HepG2 (cell line): ENCODE measurements around the gene GPR61. TPM values are rescaled to one million over a fixed set of nuclear protein-coding genes. Genes with fewer than 3 reads are reported as not detected.

Experiments used
- ATAC-seq: fragments of 200-7000 bp; cut with Tn5 transposase; 3 replicates; pipeline ENCODE4 v1.9.1; 2020; ENCODE audit warnings: mild to moderate bottlenecking, moderate library complexity
- BruUV-seq: library from RNA; stranded (reverse); fragments of 400-500 nt; replicated peaks from 2 replicates; lab custom pipeline; 2021; lab: Mats Ljungman, UMichigan
- CTCF ChIA-PET: fragments of 300-600 bp; formaldehyde crosslinking; extraction: SDS; loops from one replicate; lab custom pipeline; 2021; ENCODE audit warnings: low total read pairs, inconsistent platforms, low intra/inter-chr PET ratio; lab: Yijun Ruan, JAX
- POLR2A ChIA-PET: fragments of 350-600 bp; sonication (Branson Sonifier 250); formaldehyde crosslinking; loops from one replicate; lab custom pipeline; 2020; ENCODE audit warnings: antibody characterized with exemption, inconsistent platforms; lab: Yijun Ruan, JAX
- DNase-seq: peaks from one replicate; pipeline ENCODE4 v3.0.0-alpha.2; 2015; ENCODE audit warnings: low spot score
- FAIRE-seq: peaks from 3 replicates; lab custom pipeline; 2011; peaks lifted over from hg19 to GRCh38; lab: Jason Lieb, UNC
- H2AFZ ChIP-seq: one replicate; pipeline ENCODE4 v1.6.1; 2011; ENCODE audit warnings: low read length, inconsistent platforms
- H3K27ac ChIP-seq: fragments of 300-600 bp; 3 replicates; pipeline ENCODE4 v1.8.0; 2011; ENCODE audit warnings: mixed run types, mild to moderate bottlenecking, mixed read lengths, low read length, inconsistent platforms; ENCODE audit not compliant: insufficient read depth; ENCODE audit errors: extremely low read length
- H3K27me3 ChIP-seq, 2 experiments: fragments of 200-600 bp in 1 of 2; 2 replicates in 1 of 2; 3 replicates in 1 of 2; pipeline versions ENCODE4 v1.6.0 to v1.8.0; 2011; ENCODE audit warnings: low read length in 2 of 2, mild to moderate bottlenecking in 2 of 2, moderate library complexity in 2 of 2, inconsistent platforms in 1 of 2; ENCODE audit not compliant: insufficient read depth in 2 of 2, control insufficient read depth in 1 of 2
- H3K36me3 ChIP-seq, 2 experiments: fragments of 200-600 bp in 1 of 2; replicated peaks in 1 of 2; 2 replicates in 1 of 2; 3 replicates in 1 of 2; pipeline versions ENCODE4 v1.5.1 to v1.8.0; 2011; ENCODE audit warnings: low read length in 2 of 2, inconsistent platforms in 1 of 2; ENCODE audit not compliant: insufficient read depth in 2 of 2, control insufficient read depth in 1 of 2
- H3K4me1 ChIP-seq: 2 replicates; pipeline ENCODE4 v1.5.1; 2012; ENCODE audit warnings: low read length, inconsistent platforms; ENCODE audit not compliant: insufficient read depth
- H3K4me2 ChIP-seq: 2 replicates; pipeline ENCODE4 v1.6.0; 2011; ENCODE audit warnings: low read depth, low read length, inconsistent platforms
- H3K4me3 ChIP-seq, 3 experiments: fragments of 200-600 bp in 1 of 3; sonication (generic), shearing (Covaris generic) in 1 of 3; replicated peaks in 1 of 3; 2 replicates each; pipeline ENCODE4 v1.5.1; 2011 to 2016; ENCODE audit warnings: low read length in 3 of 3, inconsistent platforms in 2 of 3, low read depth in 2 of 3, mild to moderate bottlenecking in 2 of 3, control low read depth in 1 of 3, mixed read lengths in 1 of 3; ENCODE audit not compliant: insufficient read depth in 1 of 3
- H3K79me2 ChIP-seq: one replicate; pipeline ENCODE4 v1.6.1; 2011; ENCODE audit warnings: low read length, inconsistent platforms; ENCODE audit not compliant: insufficient read depth
- H3K9ac ChIP-seq: 2 replicates; pipeline ENCODE4 v1.6.0; 2011; ENCODE audit warnings: mild to moderate bottlenecking, low read depth, low read length, inconsistent platforms; ENCODE audit not compliant: insufficient read depth
- H3K9me3 ChIP-seq: 2 replicates; pipeline ENCODE4 v1.5.1; 2012; ENCODE audit warnings: mild to moderate bottlenecking, low read length
- H4K20me1 ChIP-seq: 2 replicates; pipeline ENCODE4 v1.6.0; 2011; ENCODE audit warnings: inconsistent platforms, mild to moderate bottlenecking, low read length, moderate library complexity; ENCODE audit not compliant: insufficient read depth
- ATF1 ChIP-seq: IDR thresholded peaks from 2 replicates; pipeline ENCODE4 v1.6.1; 2016; ENCODE audit warnings: mild to moderate bottlenecking, control low read depth
- ETV5 ChIP-seq: IDR thresholded peaks from 2 replicates; pipeline ENCODE4 v1.6.1; 2018; ENCODE audit warnings: missing biosample characterization, missing genetic modification reagents, inconsistent platforms, borderline replicate concordance
- HOXA7 ChIP-seq: sonication (generic); formaldehyde crosslinking; IDR thresholded peaks from 2 replicates; pipeline ENCODE4 v1.8.1; 2022; ENCODE audit warnings: mild to moderate bottlenecking, missing genetic modification reagents, moderate library complexity
- MLLT10 ChIP-seq: sonication (generic); formaldehyde crosslinking; IDR thresholded peaks from 2 replicates; pipeline ENCODE4 v1.4.0; 2020; ENCODE audit warnings: missing genetic modification reagents
- PRMT3 ChIP-seq: sonication (generic); formaldehyde crosslinking; IDR thresholded peaks from 2 replicates; pipeline ENCODE4 v1.8.1; 2022; ENCODE audit warnings: low read depth, mild to moderate bottlenecking, moderate library complexity, missing genetic modification reagents, borderline replicate concordance
- RBM39 ChIP-seq: fragments of 200-400 bp; formaldehyde crosslinking; IDR thresholded peaks from one replicate; pipeline ENCODE4 v1.6.1; 2018; ENCODE audit warnings: antibody characterized with exemption, mild to moderate bottlenecking, low read depth, low read length; ENCODE audit not compliant: poor library complexity, severe bottlenecking
- SIX1 ChIP-seq: sonication (generic); formaldehyde crosslinking; IDR thresholded peaks from 2 replicates; pipeline ENCODE4 v1.4.0; 2020; ENCODE audit warnings: missing genetic modification reagents, borderline replicate concordance
- ZNF121 ChIP-seq: sonication (generic); formaldehyde crosslinking; IDR thresholded peaks from 2 replicates; pipeline ENCODE4 v1.5.0; 2020; ENCODE audit warnings: mild to moderate bottlenecking, missing genetic modification reagents
- ZNF605 ChIP-seq: sonication (generic); formaldehyde crosslinking; IDR thresholded peaks from 2 replicates; pipeline ENCODE4 v1.8.0; 2022; ENCODE audit warnings: mild to moderate bottlenecking, missing genetic modification reagents
- ZNF607 ChIP-seq: sonication (generic); formaldehyde crosslinking; IDR thresholded peaks from 2 replicates; pipeline ENCODE4 v1.5.1; 2020; ENCODE audit warnings: missing genetic modification reagents, mild to moderate bottlenecking, borderline replicate concordance
- ZNF782 ChIP-seq: sonication (generic); formaldehyde crosslinking; IDR thresholded peaks from 2 replicates; pipeline ENCODE4 v1.4.0; 2020; ENCODE audit warnings: missing genetic modification reagents, mild to moderate bottlenecking, borderline replicate concordance
- WGBS: methylation state at CpG from one replicate; pipeline ENCODE4 v1.1.6; 2017; ENCODE audit warnings: low lambda C conversion rate; 5-methylcytosine and 5-hydroxymethylcytosine counted together
- in situ Hi-C: cut with HindIII; loops from 2 replicates; pipeline ENCODE4 v1.10.0; 2017; ENCODE audit warnings: low pct_unique_long_range_greater_than_20kb; ENCODE audit not compliant: extremely low pct_ligation_motif_present
- intact Hi-C: fragments of 100-400 bp; cut with micrococcal nuclease; formaldehyde crosslinking; loops from one replicate; pipeline ENCODE4 v1.10.0; 2022; ENCODE audit not compliant: unreplicated experiment
- polyA plus RNA-seq, 8 experiments: library from polyadenylated mRNA; depleted of rRNA in 3 of 8; stranded (reverse) in 7 of 8; unstranded in 1 of 8; fragments of >200 nt; fragmentation: Illumina TruSeq in 4 of 8; extraction: Trizol in 4 of 8; gene quantifications; 2 replicates each; pipeline versions ENCODE4 v1.2.1 to v1.2.3, GENCODE V29; 2011 to 2016; ENCODE audit warnings: low read depth in 4 of 8, missing spikeins in 1 of 8, mixed read lengths in 1 of 8; ENCODE audit not compliant: insufficient read depth in 1 of 8
- total RNA-seq, 5 experiments: library from RNA; depleted of rRNA; stranded (reverse); fragments of >200 nt; fragmentation: Illumina TruSeq; extraction: Trizol; gene quantifications; 2 replicates each; pipeline ENCODE4 v1.2.3, GENCODE V29; 2016; ENCODE audit warnings: low read depth in 1 of 5
- TF ChIP-seq, protein P1 (sequence below): conservative IDR thresholded peaks from 2 replicates; pipeline ENCODE4 v1.6.1; 2018; ENCODE audit warnings: missing genetic modification reagents

Gene GPR61
- total and polyA plus RNA-seq, 2 of the 13 experiments (the other 11 are each of a cell fraction or from before 2014, with no cell fraction given) = not detected

DNA sequence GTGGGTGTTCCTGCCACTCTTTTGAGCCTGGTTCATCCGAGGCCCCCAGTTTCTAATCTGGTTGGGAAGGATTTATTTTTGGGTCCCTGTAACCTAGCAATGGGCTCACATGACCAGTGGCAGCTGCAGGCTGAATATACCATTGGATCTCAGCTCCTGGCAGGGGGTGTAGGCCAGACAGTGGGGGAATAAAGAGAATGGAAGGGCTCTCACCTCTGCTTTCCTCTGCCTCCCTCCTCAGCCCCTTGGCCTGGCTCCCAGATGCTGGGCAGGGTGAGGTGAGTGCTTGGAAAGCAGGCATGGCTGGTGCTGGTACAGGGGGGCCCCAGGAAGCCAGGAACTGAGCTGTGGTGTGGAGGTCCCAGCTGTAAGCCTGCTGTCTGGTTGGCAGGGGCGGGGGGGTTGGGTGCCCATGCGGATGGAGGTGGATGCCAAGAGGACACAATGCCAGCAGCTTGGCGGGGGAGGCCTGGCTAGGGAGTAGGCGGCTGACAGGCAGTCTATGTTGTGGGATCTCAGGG lies 3.6 kb upstream of the GPR61 start:
- Histone ChIP-seq H3K9ac (no peak overlapping the region), H3K4me3 (no peak overlapping the region), H3K36me3 (no peaks in the 10 kb centered on the region), H3K4me1 (peaks cover 24% of the 10 kb centered on the region; the same call in 1 of the 2 replicates), H3K4me2 (no peak overlapping the region), H4K20me1 (no peaks in the 10 kb centered on the region), H3K27me3 (peaks cover 4 to 24% of the 10 kb centered on the region in 2 experiments; a peak in 3 of 5 replicates), H2AFZ (no peak overlapping the region), H3K27ac (no peak overlapping the region), H3K9me3 (no peaks in the 10 kb centered on the region), H3K79me2 (no peaks in the 10 kb centered on the region)
- ATAC-seq (no peak), DNase-seq (no peak), FAIRE-seq (no peak)
- in situ Hi-C loops (loop anchor here (10.0 kb wide), 1 partner anchor 271 kb away; no protein-coding TSS in a partner anchor), intact Hi-C loops (no loop called here)
- no TSS peak for BruUV-seq
- 53% methylated on average over 5 of the region's 5 CpGs for WGBS
- TF ChIP-seq RBM39 (no peak), ATF1 (no peak), PRMT3 (CRISPR knock-in tag) (no peak), ZNF782 (CRISPR knock-in tag) (no peak), SIX1 (CRISPR knock-in tag) (no peak), ZNF607 (CRISPR knock-in tag) (no peak), HOXA7 (CRISPR knock-in tag) (no peak), ZNF605 (CRISPR knock-in tag) (no peak), ETV5 (CRISPR knock-in tag) (no peak), ZNF121 (CRISPR knock-in tag) (no peak), MLLT10 (no peak)
- TF ChIP-seq, protein P1, sequence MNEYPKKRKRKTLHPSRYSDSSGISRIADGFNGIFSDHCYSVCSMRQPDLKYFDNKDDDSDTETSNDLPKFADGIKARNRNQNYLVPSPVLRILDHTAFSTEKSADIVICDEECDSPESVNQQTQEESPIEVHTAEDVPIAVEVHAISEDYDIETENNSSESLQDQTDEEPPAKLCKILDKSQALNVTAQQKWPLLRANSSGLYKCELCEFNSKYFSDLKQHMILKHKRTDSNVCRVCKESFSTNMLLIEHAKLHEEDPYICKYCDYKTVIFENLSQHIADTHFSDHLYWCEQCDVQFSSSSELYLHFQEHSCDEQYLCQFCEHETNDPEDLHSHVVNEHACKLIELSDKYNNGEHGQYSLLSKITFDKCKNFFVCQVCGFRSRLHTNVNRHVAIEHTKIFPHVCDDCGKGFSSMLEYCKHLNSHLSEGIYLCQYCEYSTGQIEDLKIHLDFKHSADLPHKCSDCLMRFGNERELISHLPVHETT (CRISPR knock-in tag) = no peak
- ChIA-PET POLR2A (no interaction called here), CTCF (no interaction called here)
